ENCODE data around the gene AFG3L2. TPM values are rescaled to one million over a fixed set of nuclear protein-coding genes. Genes with fewer than 3 reads are reported as not detected.

The AFG3L2 gene
- total and polyA plus RNA-seq, 7 donors = 88.8 to 163 (median 106) TPM

- intact Hi-C loops (cut with DNase I) = loop anchor here in 1 of 2 donors (10.0 kb wide), 1 partner anchor 543 kb away; the partner anchor contains the start of gene SEH1L
- WGBS, 3 donors = 80 to 83% (median 81%) methylated on average over 9 of the region's 9 CpGs
- Histone ChIP-seq H3K4me3 (no peak overlapping the region), H3K27me3 (ENCODE audit: insufficient read depth in 3 of 3, low read length in 2 of 3) (peaks cover 0 to 20% (median 0%) of the 10 kb centered on the region in 3 donors), H3K27ac (no peak overlapping the region), H3K36me3 (ENCODE audit: insufficient read depth in 1 of 2, low read depth in 1 of 2) (no peaks in the 10 kb centered on the region), H3K4me1 (no peaks in the 10 kb centered on the region), H3K9me3 (no peaks in the 10 kb centered on the region)
- DNase-seq = no peak
- ATAC-seq = no peak
- TF ChIP-seq CTCF (IDR thresholded peaks at IDR 0.05) = no peak
Observed at GRCh38 chr18:12401881-12402280, 24.9 kb upstream of the AFG3L2 start.

- Histone ChIP-seq H3K4me1 (no peaks in the 10 kb centered on the region), H3K27ac (no peak overlapping the region), H3K36me3 (ENCODE audit: insufficient read depth in 1 of 2, low read depth in 1 of 2) (no peaks in the 10 kb centered on the region), H3K4me3 (no peak overlapping the region), H3K27me3 (ENCODE audit: insufficient read depth in 3 of 3, low read length in 2 of 3) (peaks cover 0 to 10% (median 0%) of the 10 kb centered on the region in 3 donors), H3K9me3 (no peaks in the 10 kb centered on the region)
- 93 to 95% (median 95%) methylated on average over 5 of the region's 5 CpGs for WGBS, 3 donors
- DNase-seq (no peak), ATAC-seq (no peak)
- intact Hi-C loops (cut with DNase I) = no loop called here
- TF ChIP-seq CTCF (IDR thresholded peaks at IDR 0.05) = no peak
Observed at GRCh38 chr18:12399231-12399630, 22.2 kb upstream of the AFG3L2 start.

- H3K4me1 ChIP-seq = no peaks in the 10 kb centered on the region
- 67 to 75% (median 69%) methylated on average over 5 of the region's 5 CpGs for WGBS, 3 donors
- intact Hi-C loops (cut with DNase I) = no loop called here
- no peak for TF ChIP-seq CTCF (IDR thresholded peaks at IDR 0.05)
- no peak for DNase-seq
- H3K27me3 ChIP-seq (ENCODE audit: insufficient read depth in 3 of 3, low read length in 2 of 3) = peaks cover 0 to 9% (median 0%) of the 10 kb centered on the region in 3 donors
- H3K9me3 ChIP-seq = no peaks in the 10 kb centered on the region
- H3K4me3 ChIP-seq = no peak overlapping the region
- no peak for ATAC-seq
- H3K27ac ChIP-seq = no peak overlapping the region
- no peaks in the 10 kb centered on the region for H3K36me3 ChIP-seq (ENCODE audit: insufficient read depth in 1 of 2, low read depth in 1 of 2)
Observed at GRCh38 chr18:12398625-12399024, 21.6 kb upstream of the AFG3L2 start.

GRCh38 chr18:12397793-12398192 lies 20.8 kb upstream of the AFG3L2 start:
- ATAC-seq = no peak
- TF ChIP-seq CTCF (IDR thresholded peaks at IDR 0.05) = no peak
- no peak for DNase-seq
- H3K36me3 ChIP-seq (ENCODE audit: insufficient read depth in 1 of 2, low read depth in 1 of 2) = no peaks in the 10 kb centered on the region
- 84 to 89% (median 86%) methylated on average over 6 of the region's 6 CpGs for WGBS, 3 donors
- H3K27me3 ChIP-seq (ENCODE audit: insufficient read depth in 3 of 3, low read length in 2 of 3) = peaks cover 0 to 9% (median 0%) of the 10 kb centered on the region in 3 donors
- intact Hi-C loops (cut with DNase I) = no loop called here
- H3K4me3 ChIP-seq = no peak overlapping the region
- no peaks in the 10 kb centered on the region for H3K9me3 ChIP-seq
- H3K27ac ChIP-seq = no peak overlapping the region
- H3K4me1 ChIP-seq = no peaks in the 10 kb centered on the region

- Histone ChIP-seq H3K27me3 (ENCODE audit: insufficient read depth in 3 of 3, low read length in 2 of 3) (peaks cover 0 to 9% (median 0%) of the 10 kb centered on the region in 3 donors), H3K27ac (no peak overlapping the region), H3K4me3 (no peak overlapping the region), H3K9me3 (no peaks in the 10 kb centered on the region), H3K36me3 (ENCODE audit: insufficient read depth in 1 of 2, low read depth in 1 of 2) (no peaks in the 10 kb centered on the region), H3K4me1 (no peaks in the 10 kb centered on the region)
- DNase-seq = no peak
- WGBS, 3 donors = 85 to 90% (median 87%) methylated on average over 9 of the region's 9 CpGs
- intact Hi-C loops (cut with DNase I) = no loop called here
- TF ChIP-seq CTCF (IDR thresholded peaks at IDR 0.05) = no peak
- no peak for ATAC-seq
Observed at GRCh38 chr18:12397254-12397653, 20.2 kb upstream of the AFG3L2 start.
